H1 (cell line): ENCODE results near the gene CELF3. TPM values are rescaled to one million over a fixed set of nuclear protein-coding genes. Genes with fewer than 3 reads are reported as not detected.

Source experiments
- CTCF ChIA-PET: fragments of 300-600 bp; sonication (Branson Sonifier 250); formaldehyde crosslinking; loops from one replicate; lab custom pipeline; 2021; ENCODE audit not compliant: partially characterized antibody; lab: Charles Lee
- POLR2A ChIA-PET: fragments of 300-600 bp; sonication (Branson Sonifier 250); formaldehyde crosslinking; loops from one replicate; lab custom pipeline; 2021; ENCODE audit warnings: inconsistent platforms; ENCODE audit not compliant: partially characterized antibody; lab: Charles Lee
- DNase-seq, 2 experiments: peaks; one replicate each; pipeline versions ENCODE4 v3.0.0 to v3.0.0-alpha.2; 2010 to 2022; ENCODE audit warnings: low spot score in 2 of 2, low read depth in 1 of 2, mixed read lengths in 1 of 2
- FAIRE-seq: peaks from 2 replicates; lab custom pipeline; 2011; peaks lifted over from hg19 to GRCh38; lab: Jason Lieb, UNC
- H2AFZ ChIP-seq: 2 replicates; pipeline ENCODE4 v1.8.1; 2012; ENCODE audit warnings: low read length, inconsistent platforms
- H2AK5ac ChIP-seq: 2 replicates; pipeline ENCODE4 v1.6.1; 2013; ENCODE audit warnings: low read depth, low read length
- H2BK120ac ChIP-seq: replicated peaks from 2 replicates; pipeline ENCODE3; 2013; ENCODE audit warnings: low read depth, low read length, inconsistent platforms
- H2BK12ac ChIP-seq: 2 replicates; pipeline ENCODE4 v1.6.1; 2013; ENCODE audit warnings: low read depth, low read length
- H2BK15ac ChIP-seq: 2 replicates; pipeline ENCODE4 v1.6.1; 2013; ENCODE audit warnings: low read length
- H2BK20ac ChIP-seq: 2 replicates; pipeline ENCODE4 v1.6.1; 2013; ENCODE audit warnings: low read length
- H2BK5ac ChIP-seq: 2 replicates; pipeline ENCODE4 v1.6.1; 2013; ENCODE audit warnings: low read depth, low read length
- H3K14ac ChIP-seq: 2 replicates; pipeline ENCODE4 v1.6.1; 2013; ENCODE audit warnings: inconsistent platforms; ENCODE audit not compliant: insufficient read length
- H3K18ac ChIP-seq: 2 replicates; pipeline ENCODE4 v1.6.1; 2013; ENCODE audit warnings: low read length; ENCODE audit errors: extremely low read depth
- H3K23ac ChIP-seq: 2 replicates; pipeline ENCODE4 v1.6.1; 2013; ENCODE audit warnings: inconsistent platforms; ENCODE audit not compliant: insufficient read length
- H3K23me2 ChIP-seq: 2 replicates; pipeline ENCODE4 v1.6.1; 2013; ENCODE audit warnings: low read depth, low read length
- H3K27ac ChIP-seq: 2 replicates; pipeline ENCODE4 v1.6.1; 2011; ENCODE audit warnings: low read depth, low read length, inconsistent platforms
- H3K27me3 ChIP-seq, 4 experiments: replicated peaks in 1 of 4; 1 replicate in 1 of 4; 2 replicates in 3 of 4; pipeline versions ENCODE4 v1.6.1 to v1.8.1; 2011 to 2013; ENCODE audit warnings: low read length in 3 of 4, mild to moderate bottlenecking in 3 of 4, inconsistent platforms in 2 of 4, mixed read lengths in 2 of 4, moderate library complexity in 1 of 4; ENCODE audit not compliant: control insufficient read depth in 3 of 4, insufficient read depth in 3 of 4; ENCODE audit errors: extremely low read depth in 1 of 4
- H3K36me3 ChIP-seq, 4 experiments: 2 replicates each; pipeline versions ENCODE4 v1.6.1 to v1.8.1; 2011 to 2013; ENCODE audit warnings: mild to moderate bottlenecking in 4 of 4, low read length in 3 of 4, moderate library complexity in 2 of 4, control low read depth in 1 of 4, inconsistent platforms in 1 of 4; ENCODE audit not compliant: insufficient read depth in 4 of 4, control insufficient read depth in 2 of 4
- H3K4ac ChIP-seq: replicated peaks from 2 replicates; pipeline ENCODE3; 2013; ENCODE audit warnings: low read length, low read depth, mixed read lengths, inconsistent platforms; ENCODE audit not compliant: insufficient read length
- H3K4me1 ChIP-seq, 4 experiments: replicated peaks in 1 of 4; 1 replicate in 1 of 4; 2 replicates in 3 of 4; pipeline versions ENCODE4 v1.6.1 to v1.8.1; 2011 to 2013; ENCODE audit warnings: low read length in 3 of 4, inconsistent platforms in 2 of 4, mixed read lengths in 1 of 4; ENCODE audit not compliant: insufficient read depth in 4 of 4, control insufficient read depth in 3 of 4
- H3K4me2 ChIP-seq, 2 experiments: 2 replicates each; pipeline versions ENCODE4 v1.6.1 to v1.8.1; 2011 to 2013; ENCODE audit warnings: low read depth in 2 of 2, low read length in 2 of 2, control low read depth in 1 of 2, inconsistent platforms in 1 of 2, mild to moderate bottlenecking in 1 of 2; ENCODE audit not compliant: insufficient read depth in 1 of 2
- H3K4me3 ChIP-seq, 4 experiments: fragments of 200-600, 300-600 bp in 1 of 4; sonication (generic), shearing (Covaris generic), sonication (Bioruptor Twin) in 1 of 4; 2 replicates each; pipeline versions ENCODE4 v1.5.1 to v1.8.1; 2011 to 2016; ENCODE audit warnings: low read length in 4 of 4, low read depth in 3 of 4, control low read depth in 2 of 4, inconsistent platforms in 2 of 4, mild to moderate bottlenecking in 2 of 4, mixed read lengths in 1 of 4, moderate library complexity in 1 of 4; ENCODE audit not compliant: insufficient read depth in 2 of 4; ENCODE audit errors: extremely low read depth in 1 of 4
- H3K56ac ChIP-seq: replicated peaks from 2 replicates; pipeline ENCODE3; 2013; ENCODE audit warnings: low read depth, mild to moderate bottlenecking, mixed read lengths, low read length, inconsistent platforms; ENCODE audit not compliant: insufficient read length
- H3K79me1 ChIP-seq: 2 replicates; pipeline ENCODE4 v1.6.1; 2013; ENCODE audit warnings: low read depth, low read length, control low read depth
- H3K79me2 ChIP-seq, 2 experiments: 2 replicates each; pipeline versions ENCODE4 v1.6.1 to v1.8.1; 2012 to 2013; ENCODE audit warnings: low read length in 2 of 2, mild to moderate bottlenecking in 2 of 2, inconsistent platforms in 1 of 2; ENCODE audit not compliant: insufficient read depth in 2 of 2, control insufficient read depth in 1 of 2
- H3K9ac ChIP-seq, 4 experiments: replicated peaks in 1 of 4; 1 replicate in 1 of 4; 2 replicates in 3 of 4; pipeline versions ENCODE4 v1.6.1 to v1.8.1; 2011 to 2013; ENCODE audit warnings: low read depth in 3 of 4, low read length in 3 of 4, control low read depth in 2 of 4, mild to moderate bottlenecking in 2 of 4, moderate library complexity in 2 of 4, inconsistent platforms in 1 of 4; ENCODE audit errors: extremely low read depth in 1 of 4
- H3K9me3 ChIP-seq, 2 experiments: 2 replicates each; pipeline versions ENCODE4 v1.6.1 to v1.8.1; 2012 to 2013; ENCODE audit warnings: mild to moderate bottlenecking in 2 of 2, moderate library complexity in 2 of 2, control low read depth in 1 of 2, inconsistent platforms in 1 of 2, low read depth in 1 of 2, low read length in 1 of 2, mixed read lengths in 1 of 2; ENCODE audit not compliant: insufficient read depth in 2 of 2
- H4K20me1 ChIP-seq, 2 experiments: replicated peaks in 1 of 2; 2 replicates each; pipeline versions ENCODE3 to v1.8.1; 2011 to 2013; ENCODE audit warnings: inconsistent platforms in 2 of 2, low read length in 2 of 2, mild to moderate bottlenecking in 1 of 2; ENCODE audit not compliant: insufficient read depth in 2 of 2, control insufficient read depth in 1 of 2
- H4K5ac ChIP-seq: 2 replicates; pipeline ENCODE4 v1.6.1; 2013; ENCODE audit warnings: low read length, low read depth, mixed read lengths, inconsistent platforms; ENCODE audit not compliant: insufficient read length
- H4K8ac ChIP-seq: 2 replicates; pipeline ENCODE4 v1.8.0; 2013; ENCODE audit warnings: mild to moderate bottlenecking, moderate library complexity, low read length, inconsistent platforms; ENCODE audit not compliant: insufficient read depth; ENCODE audit errors: extremely low read depth
- H4K91ac ChIP-seq: replicated peaks from 2 replicates; pipeline ENCODE3; 2013; ENCODE audit warnings: low read length, mixed read lengths, inconsistent platforms; ENCODE audit not compliant: insufficient read length
- BRCA1 ChIP-seq: IDR thresholded peaks from 2 replicates; pipeline ENCODE4 v1.6.1; 2012; ENCODE audit warnings: low read depth, low read length, improper control_type of control experiment
- CBX5 ChIP-seq: fragments of 300-800, 300-1000 bp; sonication (generic); IDR thresholded peaks from 2 replicates; pipeline ENCODE4 v1.7.1; 2016; ENCODE audit warnings: antibody characterized with exemption, low read length, low read depth
- CTBP2 ChIP-seq: IDR thresholded peaks from 2 replicates; pipeline ENCODE4 v1.7.0; 2011; ENCODE audit warnings: borderline replicate concordance, mild to moderate bottlenecking, moderate library complexity, mixed read lengths, low read length; ENCODE audit not compliant: insufficient read depth, insufficient read length
- GTF2F1 ChIP-seq: IDR thresholded peaks from 2 replicates; pipeline ENCODE4 v1.6.1; 2012; ENCODE audit warnings: low read depth, low read length, improper control_type of control experiment, borderline replicate concordance
- JUND ChIP-seq: IDR thresholded peaks from 2 replicates; pipeline ENCODE4 v1.6.1; 2011; ENCODE audit warnings: mild to moderate bottlenecking, improper control_type of control experiment, low read length
- KDM5A ChIP-seq: fragments of 200-600 bp; IDR thresholded peaks from 2 replicates; pipeline ENCODE4 v1.7.1; 2012; ENCODE audit warnings: mild to moderate bottlenecking, low read length, inconsistent platforms, mixed read lengths
- NANOG ChIP-seq: IDR thresholded peaks from 2 replicates; pipeline ENCODE4 v1.6.1; 2011; ENCODE audit warnings: low read length, low read depth, mild to moderate bottlenecking, inconsistent platforms; ENCODE audit not compliant: insufficient read depth, poor library complexity, severe bottlenecking
- POLR2AphosphoS5 ChIP-seq: IDR thresholded peaks from 2 replicates; pipeline ENCODE4 v1.6.1; 2011; ENCODE audit warnings: low read depth, low read length
- RNF2 ChIP-seq: fragments of 200-900, 300-1000 bp; sonication (generic); IDR thresholded peaks from 2 replicates; pipeline ENCODE4 v1.7.1; 2016; ENCODE audit warnings: borderline replicate concordance, low read depth, mild to moderate bottlenecking, antibody characterized with exemption, low read length; ENCODE audit not compliant: poor library complexity, severe bottlenecking; ENCODE audit errors: missing control alignments
- SIRT6 ChIP-seq: IDR thresholded peaks from one replicate; pipeline ENCODE4 v1.7.1; 2012; ENCODE audit warnings: low read length, inconsistent platforms
- SUZ12 ChIP-seq: fragments of 200-600 bp; sonication (generic); IDR thresholded peaks from 2 replicates; pipeline ENCODE4 v1.6.1; 2012; ENCODE audit warnings: mild to moderate bottlenecking, inconsistent platforms, low read length, moderate library complexity, mixed read lengths
- TAF1 ChIP-seq: IDR thresholded peaks from 2 replicates; pipeline ENCODE4 v1.6.1; 2011; ENCODE audit warnings: mild to moderate bottlenecking, low read depth, low read length
- TBP ChIP-seq: IDR thresholded peaks from 2 replicates; pipeline ENCODE4 v1.6.1; 2011; ENCODE audit warnings: low read depth, low read length, improper control_type of control experiment
- WGBS, 2 experiments: shearing (Covaris generic) in 1 of 2; methylation state at CpG; one replicate each; pipeline versions ENCODE4 v1.1.6 to v1.1.7; 2013 to 2015; ENCODE audit warnings: low lambda C conversion rate in 2 of 2, mixed read lengths in 2 of 2, inconsistent platforms in 1 of 2, low coverage in 1 of 2, missing lambda C conversion rate in 1 of 2; ENCODE audit not compliant: insufficient replicate concordance in 2 of 2, insufficient coverage in 1 of 2, insufficient read length in 1 of 2; ENCODE audit errors: extremely low coverage in 1 of 2, missing lambda C conversion rate in 1 of 2; 5-methylcytosine and 5-hydroxymethylcytosine counted together
- polyA plus RNA-seq, 7 experiments: library from polyadenylated mRNA; depleted of rRNA in 3 of 7; stranded (reverse) in 5 of 7; unstranded in 2 of 7; fragments of >200 nt in 5 of 7; fragments of 200-250 nt in 2 of 7; gene quantifications; 1 replicate in 5 of 7; 2 replicates in 1 of 7; 4 replicates in 1 of 7; pipeline versions ENCODE4 v1.2.1 to v1.2.3, GENCODE V29; 2011 to 2013; ENCODE audit warnings: missing spikeins in 2 of 7, mixed read lengths in 2 of 7
- total RNA-seq: library from RNA; stranded (reverse); fragmentation: NEBNext Ultra II Directional; extraction: Animal tissue kit (Norgen Biotek cat#: 25700); gene quantifications from 2 replicates; pipeline ENCODE4 v1.2.1, GENCODE V29; 2021

CELF3 gene
- total and polyA plus RNA-seq, 2 of the 8 experiments (the other 6 are each of a cell fraction or from before 2014, with no cell fraction given): 0.34 to 1.2 TPM

DNA sequence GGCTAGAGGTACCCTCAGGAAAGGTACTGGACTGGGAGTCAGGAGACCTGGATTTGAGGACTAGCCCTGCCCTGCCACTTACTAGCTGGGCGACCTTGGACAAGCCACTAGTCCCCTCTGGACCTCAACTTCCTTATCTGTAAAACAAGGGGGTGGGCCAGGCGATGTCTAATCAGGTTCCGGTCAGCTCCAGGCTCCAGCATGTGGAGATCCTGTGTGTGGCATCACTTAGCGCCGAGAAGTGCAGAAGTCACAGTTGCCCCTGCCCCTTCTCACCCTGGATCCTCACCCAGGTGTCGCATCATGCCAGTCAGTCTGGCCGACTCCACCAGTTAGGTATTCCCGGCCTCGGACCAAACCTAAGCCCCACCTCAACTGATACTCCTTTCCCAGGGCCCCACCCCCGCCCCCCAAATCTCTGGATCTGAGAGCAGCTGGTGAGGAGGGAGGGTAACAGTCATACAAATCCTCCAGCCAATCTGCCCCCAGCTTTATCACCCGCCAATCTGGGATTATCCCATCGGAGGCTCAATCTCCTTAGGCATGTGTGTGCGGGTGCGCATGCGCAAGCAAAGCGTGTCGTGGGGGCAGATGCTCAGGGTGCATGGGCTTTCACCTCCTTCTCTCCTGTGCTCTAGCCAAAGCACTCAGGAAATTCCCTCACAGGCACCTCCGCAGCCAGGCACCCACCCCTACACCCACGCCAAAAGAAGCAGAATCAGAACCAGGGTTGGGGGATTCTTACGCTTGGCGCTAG lies 5.4 kb downstream of the CELF3 start:
- Histone ChIP-seq H3K4me3 (no peak overlapping the region), H3K23ac (no peak overlapping the region), H3K18ac (no peak overlapping the region), H4K20me1 (no peaks in the 10 kb centered on the region), H3K9ac (no peak overlapping the region), H2BK15ac (no peak overlapping the region), H3K36me3 (no peaks in the 10 kb centered on the region), H3K4me2 (no peak overlapping the region), H2AFZ (no peak overlapping the region), H3K4ac (no peak overlapping the region), H2AK5ac (no peak overlapping the region), H2BK20ac (no peak overlapping the region), H3K27me3 (no peaks in the 10 kb centered on the region; a peak in 1 of 7 replicates), H3K27ac (no peak overlapping the region), H2BK5ac (no peak overlapping the region; the same call in 1 of the 2 replicates), H3K14ac (no peak overlapping the region), H3K79me1 (no peaks in the 10 kb centered on the region), H4K5ac (no peak overlapping the region), H3K4me1 (peaks cover 0 to 6% (median under 1%) of the 10 kb centered on the region in 4 experiments; a peak in 5 of 7 replicates), H3K9me3 (no peaks in the 10 kb centered on the region), H2BK12ac (no peak overlapping the region), H4K91ac (no peak overlapping the region), H3K79me2 (no peaks in the 10 kb centered on the region), H3K23me2 (peaks cover 4% of the 10 kb centered on the region; the same call in 1 of the 2 replicates), H4K8ac (no peak overlapping the region), H2BK120ac (no peak overlapping the region), H3K56ac (no peak overlapping the region)
- 94% methylated on average over 20 of the region's 21 CpGs; no CpG with 5 or more reads in 1 of the 2 experiments for WGBS, 2 experiments
- no peak for FAIRE-seq
- POLR2A ChIA-PET: no interaction called here
- CTCF ChIA-PET: interaction anchor here (2.0 kb wide), 1 partner anchor 23 kb away, joined by 4 read pairs; no protein-coding TSS in a partner anchor
- DNase-seq: no peak
- TF ChIP-seq GTF2F1 (no peak), SIRT6 (no peak), JUND (no peak), BRCA1 (no peak), RNF2 (no peak), NANOG (no peak), SUZ12 (no peak), KDM5A (no peak), TAF1 (no peak), CTBP2 (no peak), CBX5 (no peak), TBP (no peak), POLR2AphosphoS5 (no peak)
